Uterus (tissue), 2 donors: ENCODE results near the gene GPR161.

Experiments used
- CTCF ChIP-seq, 4 experiments: fragments of 200-600 bp in 2 of 4; fragments of 450-650 bp in 2 of 4; sonication (generic) in 2 of 4; IDR thresholded peaks; one replicate each; pipeline ENCODE4 v1.5.1; 2016 to 2019; ENCODE audit warnings: antibody characterized with exemption in 4 of 4, mild to moderate bottlenecking in 2 of 4, moderate library complexity in 1 of 4
- POLR2A ChIP-seq, 2 donors: fragments of 450-650 bp; IDR thresholded peaks; one replicate each; pipeline ENCODE4 v1.6.1; 2016; ENCODE audit warnings: antibody characterized with exemption in 2 of 2, mild to moderate bottlenecking in 1 of 2, moderate library complexity in 1 of 2

- no peak for TF ChIP-seq CTCF (IDR thresholded peaks at IDR 0.05)
- no peak for TF ChIP-seq POLR2A (IDR thresholded peaks at IDR 0.05)
Measured at GRCh38 chr1:168116327-168116799, 20.4 kb downstream of the GPR161 start.
